Right renal pelvis (tissue), 4 donors: ENCODE results near the gene MTARC2. TPM values are rescaled to one million over a fixed set of nuclear protein-coding genes. Genes with fewer than 3 reads are reported as not detected.
A peak's percentile ranks its signal among the peaks of the same experiment; 100 is the strongest.

Experiments
- DNase-seq, 4 donors: peaks; one replicate each; pipeline ENCODE4 v3.0.0-alpha.2; 2013; ENCODE audit warnings: low read depth in 4 of 4, low spot score in 3 of 4, missing footprints in 1 of 4
- polyA plus RNA-seq, 4 donors: library from polyadenylated mRNA; unstranded; fragments of 120-200 nt; gene quantifications; one replicate each; pipeline ENCODE4 v1.2.1, GENCODE V29; 2013; ENCODE audit not compliant: insufficient read length in 4 of 4

The MTARC2 gene
- polyA plus RNA-seq, 4 donors: 43.7 to 54.5 (median 50.4) TPM

GRCh38 chr1:220767312-220768125, 19.4 kb downstream of the MTARC2 start:
- no peak for DNase-seq

- no peak for DNase-seq
Measured at GRCh38 chr1:220768126-220768601, 20.0 kb downstream of the MTARC2 start.

- DNase-seq: no peak
Measured at GRCh38 chr1:220769205-220769604, 21.1 kb downstream of the MTARC2 start.

GRCh38 chr1:220770245-220770913, 22.3 kb downstream of the MTARC2 start:
- no peak for DNase-seq

- DNase-seq: no peak
Measured at GRCh38 chr1:220772846-220773245, 24.7 kb downstream of the MTARC2 start.

GRCh38 chr1:220775240-220775853, 27.2 kb downstream of the MTARC2 start:
- no peak for DNase-seq

GRCh38 chr1:220776254-220776653, 28.1 kb downstream of the MTARC2 start:
- DNase-seq: no peak

GRCh38 chr1:220776720-220777326, 28.7 kb downstream of the MTARC2 start:
- DNase-seq: peak in 3 of 4 donors; percentile 45 to 70 (median 51)

GRCh38 chr1:220783453-220783852, 35.3 kb downstream of the MTARC2 start:
- DNase-seq: no peak

- DNase-seq: no peak
Measured at GRCh38 chr1:220784751-220785150, 36.6 kb downstream of the MTARC2 start.

GRCh38 chr1:220785166-220786056, 37.3 kb downstream of the MTARC2 start:
- DNase-seq: no peak

- no peak for DNase-seq
Measured at GRCh38 chr1:220786057-220786336, 37.9 kb downstream of the MTARC2 start.

- DNase-seq: peak in 1 of 4 donors; percentile 29
Measured at GRCh38 chr1:220786337-220787068, 38.4 kb downstream of the MTARC2 start, which contains the start of gene MTARC1. TSS of gene MTARC1 (plus strand) at chr1:220786913. CDS start at chr1:220786945, 32 bp downstream.

GRCh38 chr1:220787069-220787619, 39.0 kb downstream of the MTARC2 start:
- peak in 1 of 4 donors; percentile 33 for DNase-seq

- no peak for DNase-seq
Measured at GRCh38 chr1:220788900-220789299, 40.8 kb downstream of the MTARC2 start.

- DNase-seq: no peak
Measured at GRCh38 chr1:220789532-220790147, 41.5 kb downstream of the MTARC2 start.

- no peak for DNase-seq
Measured at GRCh38 chr1:220791285-220791684, 43.2 kb downstream of the MTARC2 start.

GRCh38 chr1:220791956-220792355, 43.8 kb downstream of the MTARC2 start:
- DNase-seq: no peak

- no peak for DNase-seq
Measured at GRCh38 chr1:220796530-220796929, 48.4 kb downstream of the MTARC2 start.
